ENCODE results near the gene PCNX4. TPM values are rescaled to one million over a fixed set of nuclear protein-coding genes. Genes with fewer than 3 reads are reported as not detected.

PCNX4 gene
- total and polyA plus RNA-seq, 4 donors = 14.3 to 104 (median 34.3) TPM

- Histone ChIP-seq H3K36me3 (ENCODE audit: control insufficient read depth in 4 of 4, insufficient read depth in 4 of 4, low read length in 4 of 4) (no peaks in the 10 kb centered on the region), H3K4me1 (ENCODE audit: control insufficient read depth in 5 of 5, insufficient read depth in 5 of 5, low read length in 5 of 5) (peaks cover 0 to 8% (median 2%) of the 10 kb centered on the region in 5 donors), H3K27ac (ENCODE audit: low read depth in 1 of 2, low read length in 1 of 2) (no peak overlapping the region), H3K27me3 (ENCODE audit: control insufficient read depth in 3 of 3, insufficient read depth in 3 of 3, low read length in 2 of 3) (no peaks in the 10 kb centered on the region), H3K9me3 (ENCODE audit: control insufficient read depth in 4 of 4, insufficient read depth in 3 of 4, low read length in 3 of 4) (no peaks in the 10 kb centered on the region), H3K4me3 (no peak overlapping the region), H3K9ac (ENCODE audit: insufficient read depth in 1 of 2, low read length in 2 of 2) (no peak overlapping the region)
- ATAC-seq (ENCODE audit: insufficient read depth, low FRiP score) (no peak), DNase-seq (no peak)
- WGBS, 2 donors = 86 to 88% methylated on average over 2 of the region's 2 CpGs
- no peak for TF ChIP-seq CTCF (IDR thresholded peaks at IDR 0.05; ENCODE audit: control extremely low read depth, extremely low read depth)
These were observed 123.4 kb downstream of the PCNX4 start for GRCh38 chr14:60215127-60215444.

DNA sequence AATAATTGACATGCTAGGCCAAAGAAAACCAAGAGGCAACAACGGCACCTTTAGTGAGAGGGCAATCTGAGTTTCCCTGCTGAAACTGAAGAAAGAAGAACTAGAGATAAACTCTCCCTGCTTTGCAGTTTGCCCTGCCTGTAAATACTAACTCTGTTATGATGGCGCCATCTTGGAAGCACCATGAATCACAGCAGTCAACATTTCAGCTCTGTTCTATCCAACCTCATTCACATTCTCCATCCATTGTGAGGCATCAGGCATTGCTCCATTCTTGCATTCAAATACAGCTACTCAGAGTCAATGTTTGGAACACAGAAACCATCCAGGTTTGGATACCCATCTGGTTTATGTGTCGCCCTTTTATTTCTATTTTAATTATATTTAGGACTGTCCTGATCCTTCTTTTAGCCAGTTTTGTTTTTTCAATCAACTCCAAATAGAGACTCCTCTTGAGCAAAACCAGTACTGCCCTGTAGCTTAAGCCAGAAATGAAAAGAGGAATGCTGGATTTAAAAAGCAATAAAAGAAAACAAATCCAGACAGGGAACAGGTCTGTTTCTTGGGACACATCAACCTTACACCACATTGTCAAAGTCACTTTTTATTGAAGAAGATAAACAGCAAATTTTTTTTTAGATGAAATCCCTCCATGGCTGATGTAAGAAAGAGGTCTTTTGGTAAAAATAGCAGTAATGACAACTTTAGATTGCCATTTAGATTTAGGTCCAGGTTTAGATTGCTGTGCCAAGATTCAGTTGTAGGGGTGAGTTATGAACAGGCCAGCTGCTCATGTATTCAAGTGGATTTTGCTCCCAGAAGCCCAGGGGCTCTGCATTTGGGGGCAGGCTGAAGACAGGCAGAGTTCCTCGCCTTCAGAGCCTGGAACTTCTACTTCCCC lies 124.0 kb downstream of the PCNX4 start:
- Histone ChIP-seq H3K9ac (ENCODE audit: insufficient read depth in 1 of 2, low read length in 2 of 2) (no peak overlapping the region), H3K9me3 (ENCODE audit: control insufficient read depth in 4 of 4, insufficient read depth in 3 of 4, low read length in 3 of 4) (no peaks in the 10 kb centered on the region), H3K36me3 (ENCODE audit: control insufficient read depth in 4 of 4, insufficient read depth in 4 of 4, low read length in 4 of 4) (no peaks in the 10 kb centered on the region), H3K4me1 (ENCODE audit: control insufficient read depth in 5 of 5, insufficient read depth in 5 of 5, low read length in 5 of 5) (peaks cover 0 to 8% (median 2%) of the 10 kb centered on the region in 5 donors), H3K4me3 (no peak overlapping the region), H3K27me3 (ENCODE audit: control insufficient read depth in 3 of 3, insufficient read depth in 3 of 3, low read length in 2 of 3) (no peaks in the 10 kb centered on the region), H3K27ac (ENCODE audit: low read depth in 1 of 2, low read length in 1 of 2) (no peak overlapping the region)
- no peak for TF ChIP-seq CTCF (IDR thresholded peaks at IDR 0.05; ENCODE audit: control extremely low read depth, extremely low read depth)
- 85% methylated on average over 4 of the region's 4 CpGs for WGBS, 2 donors
- ATAC-seq (ENCODE audit: insufficient read depth, low FRiP score) (no peak), DNase-seq (peak in 2 of 3 donors; percentile 29 to 56)

DNA sequence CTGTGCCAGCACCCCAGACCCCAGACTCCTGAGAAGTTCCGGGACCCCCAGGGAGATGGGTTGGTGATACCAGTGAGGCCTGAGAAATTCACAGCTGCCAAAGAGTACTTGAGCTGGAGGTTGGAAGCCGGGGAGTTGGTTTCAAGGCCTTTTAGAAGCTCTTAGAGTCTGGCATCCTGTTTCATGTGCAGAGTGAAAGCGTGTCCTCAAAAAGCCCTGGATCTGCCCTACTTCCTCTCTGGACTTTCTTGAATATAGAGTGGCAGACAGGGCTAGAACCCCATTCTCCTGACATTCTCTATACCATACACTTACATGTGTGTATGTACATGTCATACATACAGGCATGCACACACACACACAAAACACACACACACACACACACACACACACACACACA lies 126.0 kb downstream of the PCNX4 start:
- Histone ChIP-seq H3K9me3 (ENCODE audit: control insufficient read depth in 4 of 4, insufficient read depth in 3 of 4, low read length in 3 of 4) (no peaks in the 10 kb centered on the region), H3K27me3 (ENCODE audit: control insufficient read depth in 3 of 3, insufficient read depth in 3 of 3, low read length in 2 of 3) (no peaks in the 10 kb centered on the region), H3K4me1 (ENCODE audit: control insufficient read depth in 5 of 5, insufficient read depth in 5 of 5, low read length in 5 of 5) (peaks cover 0 to 8% (median 2%) of the 10 kb centered on the region in 5 donors), H3K9ac (ENCODE audit: insufficient read depth in 1 of 2, low read length in 2 of 2) (no peak overlapping the region), H3K27ac (ENCODE audit: low read depth in 1 of 2, low read length in 1 of 2) (no peak overlapping the region), H3K36me3 (ENCODE audit: control insufficient read depth in 4 of 4, insufficient read depth in 4 of 4, low read length in 4 of 4) (no peaks in the 10 kb centered on the region), H3K4me3 (no peak overlapping the region)
- WGBS, 2 donors = 50 to 62% methylated on average over 3 of the region's 3 CpGs
- no peak for TF ChIP-seq CTCF (IDR thresholded peaks at IDR 0.05; ENCODE audit: control extremely low read depth, extremely low read depth)
- peak in 1 of 3 donors; percentile 42 for DNase-seq
- no peak for ATAC-seq (ENCODE audit: insufficient read depth, low FRiP score)

Other genes with a start within 250 kb of the PCNX4 start
- gene RTN1, start 221.1 kb upstream of the PCNX4 start, total RNA-seq = 1 to 10 TPM; 8.4 to 9.0 TPM
- gene RTN1, start 221.1 kb upstream of the PCNX4 start, polyA plus RNA-seq = 1 to 10 TPM; 2.4 to 5.5 TPM
- 1 to 10 TPM in 1 of 2 donors, under 1 TPM in 1; 0.31 to 2.2 TPM for gene LRRC9, start 171.8 kb upstream of the PCNX4 start, total RNA-seq
- under 1 TPM in 1 of 2 donors, not detected in 1; 0.07 TPM for gene LRRC9, start 171.8 kb upstream of the PCNX4 start, polyA plus RNA-seq
- gene DHRS7, start 73.5 kb downstream of the PCNX4 start, total RNA-seq = 10 to 100 TPM; 45.5 to 81.2 TPM
- 10 to 100 TPM; 74.8 to 91.8 TPM for gene DHRS7, start 73.5 kb downstream of the PCNX4 start, polyA plus RNA-seq
- 10 to 100 TPM; 41.9 to 61.5 TPM for gene PPM1A, start 157.3 kb downstream of the PCNX4 start, total RNA-seq
- gene PPM1A, start 157.3 kb downstream of the PCNX4 start, polyA plus RNA-seq = 10 to 100 TPM; 21.4 to 25.3 TPM

Measured in lung (tissue), 12 donors.